HCT116 (cell line): ENCODE measurements around the gene RRP12. TPM values are rescaled to one million over a fixed set of nuclear protein-coding genes. Genes with fewer than 3 reads are reported as not detected.

ENCODE experiments used
- ATAC-seq: fragments of 200-7000 bp; cut with Tn5 transposase; 2 replicates; pipeline ENCODE4 v1.9.1; 2020; ENCODE audit warnings: mild to moderate bottlenecking, moderate library complexity
- BruUV-seq: library from RNA; stranded (reverse); fragments of 400-500 nt; replicated peaks from 2 replicates; lab custom pipeline; 2021; lab: Mats Ljungman, UMichigan
- CTCF ChIA-PET: fragments of 300-600 bp; sonication (Branson Sonifier 250); formaldehyde crosslinking; loops from one replicate; lab custom pipeline; 2021; ENCODE audit warnings: antibody characterized with exemption; lab: Charles Lee
- POLR2A ChIA-PET: fragments of 300-600, 350-600 bp; sonication (Branson Sonifier 250); formaldehyde crosslinking; loops from one replicate; lab custom pipeline; 2021; ENCODE audit warnings: antibody characterized with exemption; lab: Charles Lee
- RAD21 ChIA-PET, 2 experiments: fragments of 300-600 bp; sonication (Branson Sonifier 250); formaldehyde crosslinking; loops; one replicate each; lab custom pipeline; 2023; ENCODE audit warnings: low total read pairs in 2 of 2; ENCODE audit not compliant: uncharacterized antibody in 2 of 2, unreplicated experiment in 2 of 2, low non-redundant PET in 1 of 2; lab: Charles Lee
- DNase-seq: peaks from one replicate; pipeline ENCODE4 v3.0.0-alpha.2; 2010; ENCODE audit warnings: low read depth, low spot score
- H2AFZ ChIP-seq: fragments of 200-600 bp; shearing (Covaris generic), sonication (generic); 2 replicates; pipeline ENCODE4 v1.6.1; 2017; ENCODE audit warnings: low read depth, mixed run types, mixed read lengths, antibody characterized with exemption, low read length; ENCODE audit not compliant: poor library complexity, severe bottlenecking
- H3K27ac ChIP-seq: 2 replicates; pipeline ENCODE4 v1.5.1; 2012; ENCODE audit warnings: low read depth, low read length
- H3K27me3 ChIP-seq: fragments of 200-600 bp; sonication (generic); 2 replicates; pipeline ENCODE4 v1.6.1; 2016; ENCODE audit warnings: mixed run types, low read length, mixed read lengths; ENCODE audit not compliant: insufficient read depth
- H3K36me3 ChIP-seq, 2 experiments: fragments of 200-500 bp in 1 of 2; fragments of 200-600 bp in 1 of 2; sonication (Bioruptor generic) in 1 of 2; sonication (generic) in 1 of 2; 2 replicates each; pipeline versions ENCODE4 v1.5.1 to v1.6.1; 2014 to 2016; ENCODE audit warnings: low read length in 2 of 2, inconsistent platforms in 1 of 2, mixed read lengths in 1 of 2, mixed run types in 1 of 2; ENCODE audit not compliant: insufficient read depth in 2 of 2, control insufficient read depth in 1 of 2
- H3K4me1 ChIP-seq, 2 experiments: fragments of 200-600 bp in 1 of 2; sonication (generic) in 1 of 2; 2 replicates each; pipeline versions ENCODE4 v1.5.1 to v1.6.1; 2012 to 2017; ENCODE audit warnings: low read length in 2 of 2, inconsistent platforms in 1 of 2, mild to moderate bottlenecking in 1 of 2, mixed read lengths in 1 of 2, mixed run types in 1 of 2, moderate library complexity in 1 of 2; ENCODE audit not compliant: insufficient read depth in 2 of 2, control insufficient read depth in 1 of 2
- H3K4me2 ChIP-seq: fragments of 200-600 bp; sonication (generic); 2 replicates; pipeline ENCODE4 v1.6.1; 2017; ENCODE audit warnings: mixed run types, low read length, mixed read lengths
- H3K4me3 ChIP-seq, 2 experiments: fragments of 200-600 bp in 1 of 2; sonication (generic) in 1 of 2; replicated peaks in 1 of 2; 2 replicates each; pipeline ENCODE4 v1.5.1; 2011 to 2016; ENCODE audit warnings: low read length in 2 of 2, control low read depth in 1 of 2, low read depth in 1 of 2, mild to moderate bottlenecking in 1 of 2, mixed read lengths in 1 of 2, mixed run types in 1 of 2
- H3K79me2 ChIP-seq: fragments of 200-600 bp; sonication (generic); 2 replicates; pipeline ENCODE4 v1.6.1; 2017; ENCODE audit warnings: mild to moderate bottlenecking, mixed run types, low read length, moderate library complexity, mixed read lengths; ENCODE audit not compliant: insufficient read depth
- H3K9ac ChIP-seq: fragments of 200-600 bp; sonication (generic); 2 replicates; pipeline ENCODE4 v1.6.1; 2016; ENCODE audit warnings: low read length, mixed read lengths
- H3K9me2 ChIP-seq: fragments of 200-600 bp; sonication (generic), shearing (Covaris generic); 2 replicates; pipeline ENCODE4 v1.6.1; 2017; ENCODE audit warnings: mixed run types, mild to moderate bottlenecking, moderate library complexity; ENCODE audit not compliant: insufficient read depth
- H3K9me3 ChIP-seq, 2 experiments: fragments of 200-500 bp in 1 of 2; fragments of 200-600 bp in 1 of 2; sonication (Bioruptor generic) in 1 of 2; sonication (generic) in 1 of 2; 2 replicates each; pipeline ENCODE4 v1.6.1; 2014 to 2017; ENCODE audit warnings: low read length in 2 of 2, mixed read lengths in 2 of 2, inconsistent platforms in 1 of 2, low read depth in 1 of 2, mild to moderate bottlenecking in 1 of 2, mixed run types in 1 of 2, moderate library complexity in 1 of 2; ENCODE audit not compliant: control insufficient read depth in 1 of 2, insufficient read depth in 1 of 2
- H4K20me1 ChIP-seq: fragments of 200-600 bp; sonication (generic), shearing (Covaris generic); 2 replicates; pipeline ENCODE4 v1.6.1; 2017; ENCODE audit warnings: mixed run types, mild to moderate bottlenecking, moderate library complexity; ENCODE audit not compliant: insufficient read depth
- CEBPB ChIP-seq: IDR thresholded peaks from 2 replicates; pipeline ENCODE4 v1.6.1; 2012; ENCODE audit warnings: low read depth
- EGR1 ChIP-seq: IDR thresholded peaks from 2 replicates; pipeline ENCODE4 v1.6.1; 2012; ENCODE audit warnings: low read depth
- POLR2A ChIP-seq: IDR thresholded peaks from 2 replicates; pipeline ENCODE4 v1.7.0; 2011; ENCODE audit warnings: borderline replicate concordance; ENCODE audit not compliant: insufficient read depth, insufficient read length; ENCODE audit errors: extremely low read depth
- SIN3A ChIP-seq: IDR thresholded peaks from 2 replicates; pipeline ENCODE4 v1.6.1; 2012; ENCODE audit warnings: low read depth
- SRF ChIP-seq: IDR thresholded peaks from 2 replicates; pipeline ENCODE4 v1.6.1; 2012; ENCODE audit warnings: low read depth
- ZNF274 ChIP-seq: fragments of 200-500 bp; sonication (Bioruptor generic); IDR thresholded peaks from 2 replicates; pipeline ENCODE4 v1.6.1; 2014; ENCODE audit warnings: mild to moderate bottlenecking, low read depth, low read length, inconsistent platforms
- intact Hi-C: fragments of 100-400 bp; cut with micrococcal nuclease; formaldehyde crosslinking; loops from 2 replicates; pipeline ENCODE4 v1.10.0; 2022
- total RNA-seq: library from RNA; stranded (reverse); gene quantifications from one replicate; pipeline ENCODE4 v1.2.1, GENCODE V29; 2021; ENCODE audit not compliant: unreplicated experiment
- TF ChIP-seq, protein P1 (sequence below): IDR thresholded peaks from 2 replicates; pipeline ENCODE4 v1.6.1; 2012; ENCODE audit warnings: low read depth

Gene RRP12
- total RNA-seq, 1 experiment from 2014 or later: 67.0 TPM

DNA sequence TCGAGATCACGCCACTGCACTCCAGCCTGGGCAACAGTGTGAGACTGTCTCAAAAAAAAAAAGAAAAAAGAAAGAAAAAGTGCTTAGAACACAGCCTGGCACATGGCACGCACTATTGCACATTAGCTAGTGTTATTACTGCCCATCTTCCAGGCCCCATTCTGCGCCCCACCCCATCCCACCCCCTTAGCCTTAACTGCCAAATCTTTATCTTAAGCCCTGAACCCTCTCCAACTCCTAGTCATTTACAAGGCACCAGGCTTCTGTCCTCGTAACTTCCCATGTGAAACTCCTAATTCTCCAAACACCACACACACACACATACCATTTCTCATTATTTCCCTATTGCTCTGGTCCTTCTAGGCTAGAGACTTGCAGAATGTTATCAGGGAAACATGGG is 71.4 kb downstream of the RRP12 start:
- TF ChIP-seq, protein P1, sequence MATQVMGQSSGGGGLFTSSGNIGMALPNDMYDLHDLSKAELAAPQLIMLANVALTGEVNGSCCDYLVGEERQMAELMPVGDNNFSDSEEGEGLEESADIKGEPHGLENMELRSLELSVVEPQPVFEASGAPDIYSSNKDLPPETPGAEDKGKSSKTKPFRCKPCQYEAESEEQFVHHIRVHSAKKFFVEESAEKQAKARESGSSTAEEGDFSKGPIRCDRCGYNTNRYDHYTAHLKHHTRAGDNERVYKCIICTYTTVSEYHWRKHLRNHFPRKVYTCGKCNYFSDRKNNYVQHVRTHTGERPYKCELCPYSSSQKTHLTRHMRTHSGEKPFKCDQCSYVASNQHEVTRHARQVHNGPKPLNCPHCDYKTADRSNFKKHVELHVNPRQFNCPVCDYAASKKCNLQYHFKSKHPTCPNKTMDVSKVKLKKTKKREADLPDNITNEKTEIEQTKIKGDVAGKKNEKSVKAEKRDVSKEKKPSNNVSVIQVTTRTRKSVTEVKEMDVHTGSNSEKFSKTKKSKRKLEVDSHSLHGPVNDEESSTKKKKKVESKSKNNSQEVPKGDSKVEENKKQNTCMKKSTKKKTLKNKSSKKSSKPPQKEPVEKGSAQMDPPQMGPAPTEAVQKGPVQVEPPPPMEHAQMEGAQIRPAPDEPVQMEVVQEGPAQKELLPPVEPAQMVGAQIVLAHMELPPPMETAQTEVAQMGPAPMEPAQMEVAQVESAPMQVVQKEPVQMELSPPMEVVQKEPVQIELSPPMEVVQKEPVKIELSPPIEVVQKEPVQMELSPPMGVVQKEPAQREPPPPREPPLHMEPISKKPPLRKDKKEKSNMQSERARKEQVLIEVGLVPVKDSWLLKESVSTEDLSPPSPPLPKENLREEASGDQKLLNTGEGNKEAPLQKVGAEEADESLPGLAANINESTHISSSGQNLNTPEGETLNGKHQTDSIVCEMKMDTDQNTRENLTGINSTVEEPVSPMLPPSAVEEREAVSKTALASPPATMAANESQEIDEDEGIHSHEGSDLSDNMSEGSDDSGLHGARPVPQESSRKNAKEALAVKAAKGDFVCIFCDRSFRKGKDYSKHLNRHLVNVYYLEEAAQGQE: no peak
- TF ChIP-seq ZNF274 (no peak), SIN3A (no peak), POLR2A (no peak), CEBPB (no peak), EGR1 (no peak), SRF (no peak)
- no peaks in the 10 kb centered on the region for H3K9me2 ChIP-seq
- ChIA-PET POLR2A (no interaction called here), RAD21 (no interaction called here), CTCF (no interaction called here)
- no peaks in the 10 kb centered on the region for H3K36me3 ChIP-seq
- H4K20me1 ChIP-seq: no peaks in the 10 kb centered on the region
- no peaks in the 10 kb centered on the region for H3K27me3 ChIP-seq
- H3K79me2 ChIP-seq: no peaks in the 10 kb centered on the region
- no peak overlapping the region for H2AFZ ChIP-seq
- H3K4me3 ChIP-seq: no peak overlapping the region
- no peak for ATAC-seq
- peaks cover 28 to 32% of the 10 kb centered on the region in 2 experiments for H3K4me1 ChIP-seq
- DNase-seq: no peak
- no peak overlapping the region for H3K9ac ChIP-seq
- no peak overlapping the region for H3K27ac ChIP-seq
- intact Hi-C loops: no loop called here
- no peaks in the 10 kb centered on the region for H3K9me3 ChIP-seq
- BruUV-seq: no TSS peak
- no peak overlapping the region; the same call in 1 of the 2 replicates for H3K4me2 ChIP-seq
